Ishikawa (cell line): ENCODE results near the gene SORCS3.

Experiments used
- CEBPB ChIP-seq: IDR thresholded peaks from 2 replicates; pipeline ENCODE4 v1.6.1; 2012
- CREB1 ChIP-seq: IDR thresholded peaks from 2 replicates; pipeline ENCODE4 v1.6.1; 2012; ENCODE audit warnings: low read depth
- EGR1 ChIP-seq: IDR thresholded peaks from 2 replicates; pipeline ENCODE4 v1.6.1; 2012
- EP300 ChIP-seq: IDR thresholded peaks from 2 replicates; pipeline ENCODE4 v1.6.1; 2012; ENCODE audit warnings: borderline replicate concordance
- FOXM1 ChIP-seq: IDR thresholded peaks from 2 replicates; pipeline ENCODE4 v1.6.1; 2012; ENCODE audit warnings: low read depth, borderline replicate concordance
- MAX ChIP-seq: IDR thresholded peaks from 2 replicates; pipeline ENCODE4 v1.6.1; 2012
- NFIC ChIP-seq: IDR thresholded peaks from 2 replicates; pipeline ENCODE4 v1.6.1; 2012
- RAD21 ChIP-seq: IDR thresholded peaks from 2 replicates; pipeline ENCODE4 v1.6.1; 2012; ENCODE audit warnings: low read depth
- REST ChIP-seq: IDR thresholded peaks from 2 replicates; pipeline ENCODE4 v1.6.1; 2012; ENCODE audit warnings: low read depth, mild to moderate bottlenecking
- TAF1 ChIP-seq: IDR thresholded peaks from 2 replicates; pipeline ENCODE4 v1.6.1; 2012; ENCODE audit warnings: low read depth, mild to moderate bottlenecking
- TCF12 ChIP-seq: IDR thresholded peaks from 2 replicates; pipeline ENCODE4 v1.6.1; 2012; ENCODE audit warnings: low read depth
- TEAD4 ChIP-seq: IDR thresholded peaks from 2 replicates; pipeline ENCODE4 v1.6.1; 2012
- USF1 ChIP-seq: IDR thresholded peaks from 2 replicates; pipeline ENCODE4 v1.6.1; 2012
- YY1 ChIP-seq: IDR thresholded peaks from 2 replicates; pipeline ENCODE4 v1.6.1; 2012; ENCODE audit warnings: low read depth
- ZBTB7A ChIP-seq: IDR thresholded peaks from 2 replicates; pipeline ENCODE4 v1.6.1; 2012; ENCODE audit warnings: low read depth

Gene SORCS3

DNA sequence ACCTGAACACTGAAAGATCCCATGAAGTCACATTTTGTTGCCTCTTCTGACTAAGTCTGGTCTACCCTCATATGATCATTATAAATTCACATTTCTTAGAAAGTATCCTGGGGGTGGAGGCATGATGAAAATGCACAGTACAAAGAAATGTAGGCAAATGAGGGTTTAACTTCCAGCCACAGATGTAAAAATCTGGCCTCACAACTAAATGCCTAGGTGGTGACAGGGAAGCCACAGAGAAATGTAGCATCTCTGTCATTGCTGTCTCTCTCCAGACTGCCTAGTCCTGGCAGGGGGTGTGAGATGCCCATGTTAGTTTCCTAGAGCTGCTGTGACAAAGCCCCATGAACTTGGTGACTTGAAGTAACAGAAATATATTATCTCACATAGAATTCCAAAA is 395.9 kb downstream of the SORCS3 start:
- TF ChIP-seq REST (no peak), CREB1 (no peak), YY1 (no peak), RAD21 (no peak), FOXM1 (no peak), EGR1 (no peak), ZBTB7A (no peak), MAX (no peak), TEAD4 (no peak), TCF12 (no peak), USF1 (no peak), EP300 (no peak), TAF1 (no peak)

GRCh38 chr10:105041956-105042355 is 400.9 kb downstream of the SORCS3 start:
- TF ChIP-seq CEBPB = no peak
- no peak for TF ChIP-seq USF1
- TF ChIP-seq RAD21 = no peak
- no peak for TF ChIP-seq YY1
- no peak for TF ChIP-seq EGR1
- no peak for TF ChIP-seq NFIC
- TF ChIP-seq ZBTB7A = no peak
- TF ChIP-seq CREB1 = no peak
- TF ChIP-seq TCF12 = no peak
- TF ChIP-seq FOXM1 = no peak
- no peak for TF ChIP-seq TEAD4
- TF ChIP-seq TAF1 = no peak

DNA sequence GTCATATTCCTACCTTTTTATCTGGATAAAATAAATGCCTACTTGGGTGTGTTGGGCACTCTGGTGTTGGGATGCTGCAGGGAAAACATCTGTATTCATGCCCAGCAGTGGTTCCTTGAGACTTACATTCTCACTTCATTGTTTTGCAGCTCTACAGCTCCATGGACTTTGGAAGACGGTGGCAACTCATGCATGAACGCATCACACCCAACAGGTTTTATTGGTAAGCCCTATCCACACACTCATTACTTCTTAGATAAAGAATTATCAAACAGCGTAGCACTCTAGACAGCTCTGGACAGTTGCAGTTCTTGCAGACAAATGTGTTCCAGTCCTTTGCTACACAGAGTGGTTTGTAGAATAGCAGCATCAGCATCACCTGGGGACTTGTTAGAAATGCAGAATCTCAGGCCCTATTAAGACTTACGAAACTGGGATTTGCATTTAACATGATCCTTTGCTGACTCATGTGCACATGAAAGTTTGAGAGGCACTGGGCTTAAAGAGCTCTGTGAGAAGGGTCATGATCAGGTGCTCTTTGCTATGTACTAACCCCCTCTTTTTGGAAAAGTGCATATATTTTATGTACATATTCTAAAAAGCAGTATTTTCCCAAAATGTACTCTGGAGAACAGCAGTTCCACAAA is 401.9 kb downstream of the SORCS3 start:
- TF ChIP-seq TEAD4 (no peak), REST (no peak), FOXM1 (no peak), RAD21 (no peak), CREB1 (no peak), MAX (no peak), EGR1 (no peak), YY1 (no peak), TCF12 (no peak), TAF1 (no peak), CEBPB (no peak), EP300 (no peak), ZBTB7A (no peak), USF1 (no peak)

DNA sequence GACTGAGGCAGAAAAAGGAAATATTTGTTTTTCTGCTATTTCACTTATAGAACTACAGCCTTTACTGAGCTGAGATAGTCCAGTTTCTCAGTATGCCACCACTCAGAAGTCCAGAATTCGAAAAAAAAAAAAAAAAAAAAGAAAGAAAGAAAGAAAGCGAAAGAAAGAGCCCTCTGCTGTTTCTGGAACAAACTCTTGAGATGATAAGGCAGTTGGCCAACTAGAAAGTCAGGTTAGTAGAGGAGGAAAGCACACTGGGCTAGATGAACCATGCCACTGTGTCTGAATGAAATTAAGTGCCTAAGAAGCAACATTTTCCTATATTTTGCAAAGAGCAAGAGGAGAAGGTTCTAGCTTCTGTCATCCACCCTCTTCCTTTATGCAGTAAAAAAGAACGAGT is 403.8 kb downstream of the SORCS3 start:
- no peak for TF ChIP-seq YY1
- no peak for TF ChIP-seq CREB1
- TF ChIP-seq MAX = no peak
- TF ChIP-seq USF1 = no peak
- no peak for TF ChIP-seq TAF1
- TF ChIP-seq TEAD4 = no peak
- no peak for TF ChIP-seq CEBPB
- no peak for TF ChIP-seq RAD21
- no peak for TF ChIP-seq REST
- no peak for TF ChIP-seq EGR1
- TF ChIP-seq NFIC = no peak
- TF ChIP-seq FOXM1 = no peak
- TF ChIP-seq EP300 = no peak
- no peak for TF ChIP-seq TCF12
